Measurements from ENCODE around the gene ZMYND8.

DNA sequence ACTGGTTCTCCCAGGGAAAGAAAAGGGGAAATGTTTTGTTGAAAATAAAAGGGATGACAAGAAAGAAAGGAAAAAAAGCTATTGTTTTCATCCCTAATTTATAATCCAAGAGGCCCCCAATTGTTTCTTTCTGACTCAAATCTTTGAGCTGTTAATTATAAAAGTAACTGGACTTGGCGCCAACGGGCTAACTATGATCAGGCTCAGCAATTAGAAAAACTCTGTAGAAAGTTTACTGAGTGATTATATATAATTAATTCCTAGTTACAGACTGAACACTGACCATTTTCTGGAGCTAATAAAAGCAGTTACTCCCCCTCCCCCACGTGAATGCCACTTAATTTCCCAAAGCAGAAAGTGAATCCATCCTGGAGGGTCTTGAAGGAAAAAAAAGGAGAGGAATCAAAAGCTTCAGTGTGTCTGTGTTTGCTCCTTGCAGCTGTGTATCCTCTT, 3.2 kb downstream of the ZMYND8 start:
- TF ChIP-seq POLR2A (IDR thresholded peaks at IDR 0.05; ENCODE audit: low read depth, low read length) (no peak), EZH2 (IDR thresholded peaks at IDR 0.05; ENCODE audit: borderline replicate concordance, low read depth, low read length, severe bottlenecking) (no peak)
- TF ChIP-seq, protein P1, sequence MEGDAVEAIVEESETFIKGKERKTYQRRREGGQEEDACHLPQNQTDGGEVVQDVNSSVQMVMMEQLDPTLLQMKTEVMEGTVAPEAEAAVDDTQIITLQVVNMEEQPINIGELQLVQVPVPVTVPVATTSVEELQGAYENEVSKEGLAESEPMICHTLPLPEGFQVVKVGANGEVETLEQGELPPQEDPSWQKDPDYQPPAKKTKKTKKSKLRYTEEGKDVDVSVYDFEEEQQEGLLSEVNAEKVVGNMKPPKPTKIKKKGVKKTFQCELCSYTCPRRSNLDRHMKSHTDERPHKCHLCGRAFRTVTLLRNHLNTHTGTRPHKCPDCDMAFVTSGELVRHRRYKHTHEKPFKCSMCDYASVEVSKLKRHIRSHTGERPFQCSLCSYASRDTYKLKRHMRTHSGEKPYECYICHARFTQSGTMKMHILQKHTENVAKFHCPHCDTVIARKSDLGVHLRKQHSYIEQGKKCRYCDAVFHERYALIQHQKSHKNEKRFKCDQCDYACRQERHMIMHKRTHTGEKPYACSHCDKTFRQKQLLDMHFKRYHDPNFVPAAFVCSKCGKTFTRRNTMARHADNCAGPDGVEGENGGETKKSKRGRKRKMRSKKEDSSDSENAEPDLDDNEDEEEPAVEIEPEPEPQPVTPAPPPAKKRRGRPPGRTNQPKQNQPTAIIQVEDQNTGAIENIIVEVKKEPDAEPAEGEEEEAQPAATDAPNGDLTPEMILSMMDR (IDR thresholded peaks at IDR 0.05; ENCODE audit: extremely low read depth in 1 of 2, insufficient read depth in 1 of 2, low read depth in 1 of 2, low read length in 2 of 2): no peak

All from endothelial cell of umbilical vein (primary cell).